ENCODE results near the gene ZBTB48.
"Not testable (repeated sequence)": the region's sequence is repeated elsewhere in the genome, so short reads cannot be mapped to it uniquely, and the experiment has no call there.

Gene ZBTB48

GRCh38 chr1:6579374-6580118 lies at the start of gene ZBTB48:
ZBTB48 (plus strand) TSS chr1:6579994; CDS start chr1:6580610, 616 bp downstream.
- peak; percentile 98 for DNase-seq

DNA sequence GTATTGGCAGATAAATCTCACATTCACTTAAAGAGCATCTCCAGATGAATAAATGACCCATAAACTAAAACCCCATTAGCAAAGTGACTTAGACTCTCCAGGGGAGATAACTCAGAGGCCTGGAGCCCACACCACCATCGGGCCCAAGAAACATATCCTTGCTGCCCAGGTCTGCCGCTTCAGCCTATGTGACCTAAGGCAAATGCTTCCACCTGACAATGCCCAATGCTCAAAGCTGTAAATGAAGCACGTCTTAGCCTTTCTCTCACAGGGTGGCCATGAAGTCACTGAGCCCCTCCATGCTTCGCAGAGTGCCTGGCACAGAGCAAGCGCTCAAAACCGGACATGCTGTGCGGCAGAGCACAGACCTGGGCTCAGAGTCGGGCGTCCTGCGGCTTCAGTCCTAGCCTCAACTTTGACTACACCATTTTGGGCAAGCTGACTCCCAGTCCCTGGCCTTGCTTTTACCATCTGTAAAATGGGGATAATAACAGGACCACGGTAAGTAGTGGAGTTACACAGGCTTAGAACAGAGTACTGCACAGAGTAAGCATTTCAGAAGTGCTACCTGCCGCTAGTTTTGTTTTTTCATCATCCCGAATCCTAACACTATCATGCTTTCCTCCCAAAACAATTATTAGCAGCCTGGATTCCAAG lies 49.2 kb upstream of the ZBTB48 start:
- no peak for DNase-seq

DNA sequence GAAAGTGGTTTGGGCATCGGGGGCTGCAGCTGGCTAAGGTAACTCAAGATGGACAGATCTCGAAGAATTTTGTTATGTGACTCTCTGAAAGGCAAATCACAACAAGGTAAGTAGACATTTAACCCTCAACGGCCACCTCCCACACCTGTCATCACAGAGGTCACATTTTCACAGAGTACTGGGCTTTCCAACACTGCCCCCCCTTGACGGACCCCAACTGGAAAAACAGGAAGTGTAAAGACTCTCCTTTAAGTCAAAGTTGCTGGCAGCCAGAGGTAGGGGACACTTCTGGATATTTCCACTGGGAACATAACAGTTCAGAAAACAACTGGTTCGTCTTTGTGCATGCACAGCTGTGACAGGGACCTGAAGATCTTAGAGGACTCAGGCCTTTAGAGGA lies 47.8 kb upstream of the ZBTB48 start:
- no peak for DNase-seq

DNA sequence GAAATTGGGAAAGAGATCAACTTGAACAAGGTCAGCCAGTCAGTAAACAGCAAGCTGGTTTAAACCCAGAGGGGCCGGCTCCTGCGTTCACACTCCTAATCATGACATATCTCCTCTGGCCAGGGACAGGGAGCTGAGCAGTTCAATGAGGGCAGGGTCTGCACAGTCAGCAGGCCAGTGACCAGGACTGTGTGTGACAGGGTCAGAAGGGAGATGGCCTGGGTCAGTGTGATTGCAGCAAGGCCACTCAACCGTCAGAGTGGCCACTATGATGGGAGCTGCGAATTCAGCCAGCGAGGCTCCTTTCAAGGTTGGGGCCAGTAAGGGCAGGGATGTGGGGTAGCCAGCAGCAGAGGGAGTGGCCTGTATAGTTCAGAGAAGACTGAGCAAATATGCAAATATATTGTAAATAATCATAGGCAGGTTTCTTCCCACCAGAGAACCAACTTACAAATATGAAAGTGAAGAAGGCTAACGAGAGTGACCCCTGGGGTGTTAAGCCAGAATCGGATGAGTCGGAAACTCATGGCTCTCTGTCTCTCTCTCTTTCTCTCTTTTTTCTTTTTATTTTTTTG lies 45.5 kb upstream of the ZBTB48 start:
- no peak for DNase-seq

GRCh38 chr1:6535214-6535613 lies 44.6 kb upstream of the ZBTB48 start:
- DNase-seq = no peak

GRCh38 chr1:6536291-6536690 lies 43.5 kb upstream of the ZBTB48 start:
- no peak for DNase-seq

DNA sequence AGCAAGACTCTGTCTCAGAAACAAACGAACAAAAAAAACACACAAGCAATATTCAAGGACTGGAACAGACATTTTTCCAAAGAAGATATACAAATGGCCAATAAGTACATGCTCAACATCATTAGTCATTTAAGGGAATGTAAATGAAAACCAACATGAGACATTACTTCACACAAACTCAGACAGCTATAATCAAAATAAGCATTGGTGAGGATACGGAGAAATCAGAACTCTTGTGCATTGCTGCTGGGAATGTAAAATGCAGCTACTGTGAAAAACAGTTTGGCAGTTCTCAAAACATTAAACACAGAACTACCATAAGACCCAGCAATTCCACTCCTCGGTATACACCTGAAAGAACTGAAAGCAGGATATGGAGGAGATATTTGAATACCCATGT lies 40.8 kb upstream of the ZBTB48 start:
- no peak for DNase-seq

DNA sequence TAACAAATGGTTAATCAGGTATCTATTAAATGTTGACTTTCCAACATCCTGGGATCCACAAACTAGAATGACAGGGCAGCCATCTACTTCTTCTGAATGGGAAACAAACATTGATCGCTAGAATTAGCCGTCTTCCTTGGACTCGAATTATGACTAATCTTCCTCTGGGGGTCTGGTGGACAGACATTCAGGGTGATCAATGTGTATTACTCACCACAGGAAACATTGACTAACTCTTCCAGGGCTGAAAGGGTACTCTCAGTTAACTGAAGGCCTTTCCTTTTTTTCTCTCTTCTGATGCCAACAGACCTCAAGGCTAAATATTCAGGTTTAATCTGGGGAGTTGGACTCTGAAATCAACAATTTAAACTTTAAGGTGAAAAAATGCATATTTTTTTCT lies 35.0 kb upstream of the ZBTB48 start:
- DNase-seq = no peak

DNA sequence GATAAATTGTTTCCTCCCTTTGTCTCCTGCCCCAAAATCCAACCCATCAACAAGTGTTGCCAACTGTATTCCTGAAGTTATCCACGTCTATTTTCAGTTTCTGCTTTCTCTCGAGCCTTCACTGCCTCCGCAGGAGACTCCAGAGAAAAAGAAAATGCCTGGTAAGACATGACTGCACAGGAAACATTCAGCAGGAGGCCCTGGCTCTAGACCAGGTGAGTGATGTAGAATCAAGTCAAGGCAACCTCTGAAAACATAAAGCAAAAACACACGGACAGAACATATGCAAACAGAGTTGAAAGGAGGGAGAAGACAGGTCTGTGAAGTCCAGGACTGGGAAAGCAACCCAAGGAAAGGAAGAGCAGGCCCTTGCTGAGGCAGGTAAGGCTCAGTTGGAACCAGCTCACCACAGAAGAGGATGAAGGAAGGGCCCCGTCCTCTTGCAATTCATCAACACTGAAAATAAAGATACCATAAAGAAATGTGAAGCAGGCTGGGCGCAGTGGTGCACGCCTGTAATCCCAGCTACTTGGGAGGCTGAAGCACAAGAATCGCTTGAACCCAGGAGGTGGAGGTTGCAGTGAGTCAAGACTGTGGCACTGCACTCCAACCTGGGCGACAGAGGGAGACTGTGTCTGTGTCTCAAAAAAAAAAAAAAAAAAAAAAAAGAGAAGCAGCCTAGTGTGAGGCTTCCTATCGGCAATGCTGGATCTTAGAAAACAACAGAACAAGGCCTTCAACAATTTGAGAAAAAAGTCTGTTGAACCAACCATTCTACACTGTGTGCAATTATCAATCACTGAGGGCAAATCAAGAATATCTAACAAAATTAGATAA lies 34.3 kb upstream of the ZBTB48 start:
- DNase-seq = no peak

DNA sequence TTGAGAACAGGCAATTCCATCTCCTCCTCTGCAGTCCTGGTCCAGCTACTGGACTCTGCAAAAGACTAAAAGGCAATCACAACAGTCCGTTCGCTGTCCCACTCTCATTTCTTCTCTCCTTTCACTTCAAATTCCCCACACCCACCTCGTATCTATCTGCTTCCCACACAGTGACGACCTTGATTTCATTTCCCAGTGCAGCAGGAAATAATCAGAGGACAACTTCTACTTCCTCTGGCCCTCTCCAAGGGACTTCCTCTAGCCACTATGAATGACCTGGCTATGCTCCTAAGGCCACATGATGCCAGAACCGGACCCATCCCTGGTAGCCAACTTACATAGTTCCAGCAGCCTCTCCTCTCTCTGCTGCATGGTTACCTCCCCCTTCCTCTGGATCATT lies 33.5 kb upstream of the ZBTB48 start:
- DNase-seq = no peak

GRCh38 chr1:6547301-6547700 lies 32.5 kb upstream of the ZBTB48 start:
- no peak for DNase-seq

DNA sequence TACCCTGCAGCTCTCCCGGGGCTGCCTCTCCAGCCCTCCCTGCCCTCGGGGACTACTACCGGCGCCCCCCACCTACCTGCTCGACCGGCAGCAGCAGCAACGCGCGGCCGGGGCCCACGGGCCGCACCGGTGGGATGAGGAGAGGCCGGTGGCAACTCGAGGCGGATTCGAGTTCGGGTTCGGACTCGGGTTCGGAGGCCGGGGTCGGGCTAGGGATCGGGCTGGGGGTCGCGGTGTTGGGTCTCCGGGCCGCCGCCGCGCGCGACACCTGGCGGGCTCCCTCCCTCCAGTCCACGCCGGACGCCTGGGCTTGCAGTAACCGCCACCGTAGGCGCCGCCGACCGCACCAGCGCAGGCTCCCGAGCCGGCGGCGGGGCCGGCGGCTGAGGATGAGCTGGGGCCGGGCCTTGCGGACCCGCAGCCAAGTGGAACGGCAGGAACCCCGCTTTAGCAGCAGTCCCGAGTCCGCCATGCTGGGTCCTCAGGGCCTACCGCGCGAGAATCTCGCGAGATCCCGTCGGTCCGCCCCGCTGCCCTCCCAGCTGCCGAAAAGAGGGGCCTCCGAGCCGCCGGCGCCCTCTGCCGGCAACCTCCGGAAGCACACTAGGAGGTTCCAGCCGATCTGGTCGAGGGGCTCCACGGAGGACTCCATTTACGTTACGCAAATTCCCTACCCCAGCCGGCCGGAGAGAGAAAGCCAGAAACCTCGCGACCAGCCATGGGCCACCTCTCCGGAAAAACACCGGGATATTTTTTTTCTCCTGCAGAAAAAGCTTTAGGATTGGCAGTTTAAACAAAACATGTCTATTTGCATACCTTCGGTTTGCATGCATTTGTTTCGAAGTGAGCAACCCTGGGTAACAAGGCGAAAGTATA lies 25.5 kb upstream of the ZBTB48 start, which contains the start of gene NOL9:
Gene NOL9 (minus strand): TSS at position 483 of the 876 bp plus-strand sequence. CDS start 11 bp downstream, at position 472.
- peak; percentile 91 for DNase-seq

DNA sequence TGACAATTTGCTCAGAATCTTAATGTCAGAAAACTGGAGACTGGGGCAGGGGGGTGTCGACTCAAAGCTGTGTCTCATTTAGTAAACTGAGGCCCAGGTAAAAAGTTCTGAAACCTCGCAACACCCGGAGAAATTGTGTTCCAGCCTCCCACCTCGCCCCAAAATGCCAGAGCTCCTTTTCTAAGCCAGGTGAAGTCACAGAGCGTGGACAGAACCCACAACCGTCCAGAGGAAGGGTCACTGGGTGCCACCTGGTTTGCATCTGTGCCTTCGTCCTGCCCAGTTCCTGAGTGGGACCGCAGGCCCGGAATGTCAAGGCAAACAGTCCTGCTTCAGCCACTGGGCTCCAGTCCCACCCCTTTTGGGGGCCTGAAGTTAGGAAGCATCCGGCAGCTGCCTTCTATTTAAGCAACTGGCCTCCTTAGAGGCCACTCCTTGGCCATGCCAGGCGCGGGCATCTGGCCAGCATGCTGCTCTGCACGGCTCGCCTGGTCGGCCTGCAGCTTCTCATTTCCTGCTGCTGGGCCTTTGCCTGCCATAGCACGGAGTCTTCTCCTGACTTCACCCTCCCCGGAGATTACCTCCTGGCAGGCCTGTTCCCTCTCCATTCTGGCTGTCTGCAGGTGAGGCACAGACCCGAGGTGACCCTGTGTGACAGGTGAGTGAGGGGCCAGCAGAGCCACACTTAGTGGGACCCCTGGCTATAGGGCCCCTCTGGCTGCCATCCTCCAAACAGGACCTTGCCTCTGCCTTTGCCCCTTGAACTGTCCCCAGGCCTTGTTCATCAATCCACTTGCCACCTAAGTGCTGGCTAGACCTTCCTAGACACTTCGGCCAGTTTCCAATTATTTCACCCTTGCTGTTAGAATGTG lies 24.7 kb upstream of the ZBTB48 start, which contains the start of gene TAS1R1:
Gene TAS1R1 (plus strand): TSS at position 401 of the 872 bp plus-strand sequence. CDS start 67 bp downstream, at position 468.
- DNase-seq = no peak

DNA sequence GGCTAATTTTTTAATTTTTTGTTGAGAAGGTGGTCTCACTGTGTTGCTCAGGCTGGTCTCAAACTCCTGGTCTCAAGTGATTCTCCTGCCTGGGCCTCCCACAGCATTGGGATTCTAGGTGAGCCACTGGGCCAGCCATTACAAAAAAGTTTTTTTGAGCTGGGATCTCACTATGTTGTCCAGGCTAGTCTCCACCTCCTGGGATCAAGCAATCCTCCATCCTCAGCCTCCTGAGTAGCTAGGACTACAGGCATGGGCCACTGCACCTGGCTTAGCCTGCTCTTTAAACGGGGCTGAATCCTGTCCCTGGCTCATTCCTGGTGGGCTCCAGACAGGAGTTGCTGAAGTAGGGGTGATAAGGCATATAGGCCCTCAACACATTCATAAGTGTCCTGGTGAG lies 22.2 kb upstream of the ZBTB48 start:
- DNase-seq = no peak

DNA sequence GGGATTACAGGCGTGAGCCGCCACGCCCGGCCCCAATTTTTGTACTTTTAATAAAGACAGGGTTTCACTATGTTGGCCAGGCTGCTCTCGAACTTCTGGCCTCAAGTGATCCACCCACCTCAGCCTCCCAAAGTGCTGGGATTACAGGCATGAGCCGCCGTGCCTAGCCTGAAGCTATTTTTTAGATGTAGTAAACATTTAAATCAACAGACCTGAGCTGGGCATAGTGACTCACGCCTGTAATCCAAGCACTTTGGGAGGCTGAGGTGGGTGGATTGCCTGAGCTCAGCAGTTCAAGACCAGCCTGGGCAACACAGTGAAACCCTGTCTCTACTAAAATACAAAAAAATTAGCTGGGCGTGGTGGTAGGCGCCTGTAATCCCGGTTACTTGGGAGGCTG lies 20.6 kb upstream of the ZBTB48 start:
- DNase-seq = not testable (repeated sequence)

DNA sequence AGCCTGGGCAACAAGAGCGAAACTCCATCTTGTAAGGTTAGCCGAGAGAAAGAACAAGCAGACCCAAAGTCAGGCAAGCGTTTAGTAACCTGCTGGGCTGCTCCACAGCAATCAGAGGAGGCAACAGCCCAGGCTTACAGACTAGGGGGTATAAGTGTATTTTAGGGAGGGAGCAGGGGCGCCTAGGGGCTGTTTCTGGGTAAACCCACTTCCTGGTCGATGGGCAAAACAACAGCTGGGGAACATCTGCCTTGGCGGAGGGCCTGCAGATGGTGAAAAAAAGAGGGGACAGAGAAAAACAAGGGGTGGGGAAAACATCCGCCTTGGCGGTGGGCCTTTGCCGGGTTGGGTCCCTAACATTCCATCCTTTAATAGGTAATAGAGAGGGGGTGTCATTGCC lies 19.5 kb upstream of the ZBTB48 start:
- DNase-seq = no peak

DNA sequence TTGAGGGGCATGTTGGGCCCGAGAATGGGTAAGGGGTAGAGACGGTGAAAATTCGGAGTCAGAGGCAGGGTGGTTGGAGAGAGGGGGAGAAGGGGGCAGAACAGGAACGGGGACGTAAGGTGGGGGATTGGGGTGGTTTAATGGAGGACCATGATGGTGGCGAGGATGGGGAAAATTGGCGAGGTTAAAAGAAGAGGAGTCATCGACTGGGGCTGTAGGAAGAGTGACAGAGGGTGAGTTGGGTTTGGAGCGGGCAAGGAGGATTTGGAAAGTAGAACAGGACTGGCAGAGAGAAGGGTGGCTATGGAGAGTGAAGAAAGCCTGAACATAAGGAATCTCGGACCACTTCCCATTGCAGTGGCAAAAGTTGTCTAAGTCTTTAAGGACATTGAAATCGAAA lies 10.8 kb upstream of the ZBTB48 start:
- no peak for DNase-seq

GRCh38 chr1:6570100-6570499 lies 9.7 kb upstream of the ZBTB48 start:
- no peak for DNase-seq

GRCh38 chr1:6570987-6571386 lies 8.8 kb upstream of the ZBTB48 start:
- no peak for DNase-seq

- DNase-seq = no peak
Observed at GRCh38 chr1:6572653-6573383, 7.0 kb upstream of the ZBTB48 start.

Data from NCI-H1436 (cell line).